HCT116 (cell line): ENCODE results near the gene FLT4.

Experiments
- ATF3 ChIP-seq: IDR thresholded peaks from 2 replicates; pipeline ENCODE4 v1.6.1; 2012
- CEBPB ChIP-seq: IDR thresholded peaks from 2 replicates; pipeline ENCODE4 v1.6.1; 2012; ENCODE audit warnings: low read depth
- CTCF ChIP-seq, 3 experiments: fragments of 200-600 bp in 1 of 3; sonication (generic) in 1 of 3; IDR thresholded peaks in 2 of 3; conservative IDR thresholded peaks in 1 of 3; 2 replicates each; pipeline ENCODE4 v1.5.1; 2012 to 2017; ENCODE audit warnings: low read depth in 2 of 3, low read length in 2 of 3, antibody characterized with exemption in 1 of 3, borderline replicate concordance in 1 of 3, control low read depth in 1 of 3, mild to moderate bottlenecking in 1 of 3, mixed read lengths in 1 of 3, mixed run types in 1 of 3, moderate library complexity in 1 of 3; ENCODE audit not compliant: insufficient read depth in 1 of 3
- EGR1 ChIP-seq: IDR thresholded peaks from 2 replicates; pipeline ENCODE4 v1.6.1; 2012; ENCODE audit warnings: low read depth
- EZH2 ChIP-seq: fragments of 200-600 bp; sonication (generic); IDR thresholded peaks from 2 replicates; pipeline ENCODE4 v1.6.1; 2017; ENCODE audit warnings: antibody characterized with exemption, mixed run types
- EZH2phosphoT487 ChIP-seq: fragments of 200-600 bp; IDR thresholded peaks from 2 replicates; pipeline ENCODE4 v1.6.1; 2018; ENCODE audit warnings: antibody characterized with exemption, borderline replicate concordance
- JUND ChIP-seq: IDR thresholded peaks from 2 replicates; pipeline ENCODE4 v1.6.1; 2012
- MAX ChIP-seq: IDR thresholded peaks from 2 replicates; pipeline ENCODE4 v1.6.1; 2012
- POLR2A ChIP-seq: IDR thresholded peaks from 2 replicates; pipeline ENCODE4 v1.7.0; 2011; ENCODE audit warnings: borderline replicate concordance; ENCODE audit not compliant: insufficient read depth, insufficient read length; ENCODE audit errors: extremely low read depth
- REST ChIP-seq: IDR thresholded peaks from 2 replicates; pipeline ENCODE4 v1.6.1; 2012; ENCODE audit warnings: low read depth
- SP1 ChIP-seq: IDR thresholded peaks from 2 replicates; pipeline ENCODE4 v1.6.1; 2012; ENCODE audit warnings: low read depth

GRCh38 chr5:180624587-180624986, 24.8 kb downstream of the FLT4 start:
- no peak for TF ChIP-seq SP1
- TF ChIP-seq JUND, result no peak
- no peak for TF ChIP-seq CTCF (IDR thresholded peaks at IDR 0.05 in 2 of 3, conservative IDR thresholded peaks at IDR 0.05 in 1 of 3; ENCODE audit: borderline replicate concordance in 1 of 3, insufficient read depth in 1 of 3, low read depth in 2 of 3, low read length in 2 of 3)
- TF ChIP-seq MAX, result no peak
- TF ChIP-seq POLR2A, result no peak
- TF ChIP-seq ATF3, result no peak
- TF ChIP-seq EZH2phosphoT487, result no peak
- TF ChIP-seq EZH2, result no peak
- TF ChIP-seq EGR1, result no peak
- TF ChIP-seq REST, result no peak
- TF ChIP-seq CEBPB, result no peak
